Measurements from ENCODE around the gene TPRG1L.

Gene TPRG1L

DNA sequence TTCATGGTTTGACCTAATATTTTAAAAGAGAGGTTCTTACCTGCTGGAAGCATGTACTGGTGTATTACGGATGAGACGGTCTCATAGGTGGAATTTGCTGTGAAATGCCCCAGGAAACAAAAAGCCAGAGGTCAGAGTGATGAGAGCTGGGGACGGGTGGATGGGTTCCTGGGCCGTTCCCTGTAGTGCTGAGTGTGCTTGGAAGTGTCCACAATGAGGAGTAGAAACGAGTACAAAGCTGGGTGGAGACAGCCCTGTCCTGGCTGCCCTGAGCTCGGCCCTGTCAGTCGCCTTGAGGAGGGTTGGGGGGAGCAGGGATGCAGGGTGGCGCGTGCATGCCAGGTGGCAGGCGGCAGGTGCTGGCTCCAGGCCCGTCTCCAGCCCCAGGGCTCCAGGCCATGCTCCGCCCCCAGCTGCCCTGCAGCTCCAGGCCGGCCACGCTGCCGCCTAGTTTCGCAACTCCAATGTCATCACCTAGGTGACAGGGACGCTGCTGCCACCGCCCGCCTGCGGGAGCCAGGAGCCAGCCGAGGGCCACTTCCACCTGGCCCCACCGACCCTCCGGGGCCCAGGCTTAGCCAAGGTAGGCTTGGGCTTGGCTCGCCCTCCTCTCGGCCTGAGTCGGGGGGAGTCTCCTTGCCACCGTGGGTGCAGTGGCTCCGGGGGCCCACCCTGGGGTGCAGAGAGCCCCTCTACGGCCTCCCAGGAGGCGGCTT, 43.9 kb downstream of the TPRG1L start:
- peak; percentile 98 for DNase-seq

DNA sequence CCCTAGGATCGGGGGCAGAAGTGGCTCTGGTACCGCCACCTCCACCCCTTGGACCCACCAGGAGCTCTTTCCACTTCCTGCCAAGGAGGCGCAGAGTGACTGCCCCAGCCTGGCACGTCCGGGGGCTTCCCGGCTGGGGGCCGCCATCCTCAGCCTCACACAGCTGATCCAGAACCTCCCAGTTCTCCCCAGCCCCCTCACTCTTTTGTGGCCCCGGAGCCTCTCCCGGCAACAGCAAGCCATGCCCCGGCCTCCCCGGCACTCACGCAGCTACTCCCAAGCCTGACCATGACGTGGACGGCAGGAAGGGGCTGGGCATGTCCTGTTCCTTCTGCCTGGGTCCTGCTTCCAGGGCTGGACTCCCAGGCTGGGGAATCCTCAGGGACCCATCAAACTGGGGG, 44.6 kb downstream of the TPRG1L start:
- DNase-seq: no peak

DNA sequence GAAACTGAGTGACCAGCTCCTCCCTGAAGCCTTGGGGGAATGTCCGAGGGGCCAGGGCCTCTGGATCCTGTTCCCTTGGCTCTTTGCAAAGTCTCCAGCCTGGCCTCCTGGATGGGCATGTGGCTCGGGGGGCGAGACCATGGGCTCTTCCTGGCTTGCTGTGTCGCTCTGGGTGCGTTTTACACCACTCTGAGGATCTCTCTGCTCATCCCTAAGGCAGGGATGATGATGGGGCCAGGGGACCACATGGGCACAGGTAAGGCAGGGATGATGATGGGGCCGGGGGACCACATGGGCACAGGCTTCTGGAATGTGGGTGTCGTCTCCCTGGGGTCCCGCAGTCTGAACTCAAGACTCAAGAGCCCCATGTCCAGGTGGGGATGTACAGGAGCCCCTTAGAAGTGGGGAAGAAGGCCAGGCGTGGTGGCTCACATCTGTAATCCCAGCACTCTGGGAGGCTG, 45.2 kb downstream of the TPRG1L start:
- DNase-seq: no peak

DNA sequence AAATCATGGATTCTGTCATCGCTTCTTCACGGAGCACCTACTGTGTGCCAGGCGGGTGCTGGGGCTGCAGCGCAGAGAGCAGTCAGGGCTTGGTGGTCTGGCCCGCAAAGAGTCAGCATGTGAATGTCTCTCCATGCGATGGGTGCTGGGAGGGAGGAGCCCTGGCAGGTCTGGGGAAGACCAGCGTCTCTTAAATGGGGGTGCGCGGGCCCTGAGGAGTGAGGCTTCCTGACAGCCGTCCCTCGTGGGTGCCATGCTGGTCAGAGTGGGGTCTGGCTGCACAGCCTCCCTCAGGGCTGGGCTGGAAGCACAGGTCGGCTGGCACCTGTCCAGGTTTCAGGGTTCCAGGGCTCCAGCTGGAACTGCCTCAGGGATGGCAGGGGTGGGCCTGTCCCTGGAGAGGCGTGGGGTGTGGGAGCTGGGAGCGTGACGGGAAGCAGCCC, 46.0 kb downstream of the TPRG1L start:
- DNase-seq: no peak

GRCh38 chr1:3671371-3672180, 46.8 kb downstream of the TPRG1L start:
- no peak for DNase-seq

GRCh38 chr1:3672231-3672970, 47.6 kb downstream of the TPRG1L start:
- no peak for DNase-seq

DNA sequence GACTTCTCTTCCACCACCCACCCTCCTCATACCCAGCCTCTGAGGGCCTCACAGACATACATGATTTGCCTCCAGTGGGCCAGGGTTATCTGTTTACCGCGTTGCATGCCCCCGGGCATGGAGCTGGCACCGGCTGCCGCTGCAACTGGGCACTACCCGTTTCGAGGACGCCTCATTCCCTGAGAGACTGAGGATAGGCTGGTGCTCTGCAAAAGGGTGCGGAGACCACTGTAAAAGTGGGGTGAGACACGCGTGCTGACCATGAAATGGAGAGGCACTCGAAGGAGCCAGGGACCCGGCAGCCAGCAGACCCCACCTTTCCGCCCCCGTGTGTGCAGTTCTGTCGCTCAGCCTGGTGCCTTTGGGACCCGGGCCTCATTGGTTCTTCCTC, 48.2 kb downstream of the TPRG1L start:
- DNase-seq: no peak

DNA sequence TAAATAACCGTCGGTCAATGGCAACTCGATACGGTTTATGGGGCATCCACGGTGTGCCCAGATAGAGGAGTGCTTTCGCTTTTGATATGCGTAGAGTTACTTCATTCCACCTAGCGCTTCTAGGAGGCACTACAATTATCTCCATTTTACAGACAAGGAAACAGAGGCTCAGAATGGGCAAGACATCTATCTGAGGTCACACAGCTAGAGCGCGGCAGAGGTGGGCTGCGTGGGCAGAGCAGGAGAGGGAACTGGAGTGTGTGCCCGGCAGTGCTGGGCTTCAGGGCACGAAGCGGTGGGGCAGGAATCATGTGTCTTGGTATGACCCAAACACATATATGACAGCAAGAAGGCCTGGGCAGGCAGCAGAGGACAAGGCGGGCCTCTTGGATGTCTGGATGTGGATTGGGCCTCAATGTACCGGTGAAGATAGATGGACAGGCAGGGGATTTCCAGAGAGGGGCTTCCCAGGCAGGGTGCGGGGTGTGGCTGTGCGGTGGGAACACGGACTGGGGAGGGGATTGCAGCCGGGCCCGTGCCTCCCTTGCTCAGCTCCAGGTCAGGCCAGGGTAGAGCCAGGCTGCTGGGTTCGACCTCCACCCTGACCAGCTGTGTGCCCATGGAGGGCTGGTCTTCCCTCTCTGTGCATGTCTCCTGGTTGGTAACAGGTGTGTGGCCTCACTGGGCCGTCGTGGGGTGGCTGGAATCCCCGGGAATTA, 48.7 kb downstream of the TPRG1L start:
- peak; percentile 80 for DNase-seq

DNA sequence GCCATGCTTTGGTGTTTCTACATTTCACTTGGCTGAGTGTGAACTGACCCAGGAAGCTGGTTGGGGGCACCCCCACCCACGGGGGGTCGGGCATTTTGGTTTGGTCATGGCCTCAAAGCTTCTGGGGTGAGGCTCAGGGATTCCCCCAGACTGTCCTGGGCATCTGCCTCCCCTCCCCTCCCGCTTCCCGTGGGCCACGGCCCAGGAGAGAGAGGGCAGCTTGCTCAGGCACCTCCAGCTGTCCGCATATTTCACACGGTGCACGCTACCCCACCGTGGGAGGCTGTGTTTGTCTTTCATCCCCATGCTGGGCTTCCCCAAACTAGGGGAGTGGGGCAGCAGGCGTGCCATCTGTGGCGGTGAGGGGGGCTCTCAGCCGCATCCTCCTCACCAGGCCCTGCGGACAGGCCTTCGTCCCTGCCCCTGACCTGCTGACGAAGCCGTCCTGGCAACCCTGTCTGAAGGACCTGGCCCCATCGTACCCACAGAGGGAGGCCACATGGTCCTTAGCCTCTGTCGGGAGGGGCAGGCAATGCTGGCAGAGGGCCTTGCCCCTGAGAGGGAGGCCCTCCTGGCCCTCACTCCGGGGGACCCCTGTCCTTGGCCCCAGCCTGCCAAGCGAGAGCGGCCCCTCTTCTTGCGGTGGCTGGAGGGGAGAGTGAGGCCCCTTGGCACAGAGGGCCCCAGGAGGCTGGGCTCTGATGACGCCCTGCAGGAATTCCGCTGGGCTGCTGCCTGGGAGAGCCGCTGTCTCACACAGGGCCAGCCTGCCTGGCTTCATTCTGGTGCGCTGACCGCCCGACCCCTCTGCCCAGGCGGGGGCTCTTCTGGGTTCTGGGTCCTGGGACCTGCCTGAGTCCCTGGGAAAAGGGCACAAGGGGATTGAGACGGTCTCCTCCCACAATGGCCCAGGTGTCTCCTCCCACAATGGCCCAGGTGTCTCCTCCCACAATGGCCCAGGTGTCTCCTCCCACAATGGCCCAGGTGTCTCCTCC, 49.6 kb downstream of the TPRG1L start:
- no peak for DNase-seq

DNA sequence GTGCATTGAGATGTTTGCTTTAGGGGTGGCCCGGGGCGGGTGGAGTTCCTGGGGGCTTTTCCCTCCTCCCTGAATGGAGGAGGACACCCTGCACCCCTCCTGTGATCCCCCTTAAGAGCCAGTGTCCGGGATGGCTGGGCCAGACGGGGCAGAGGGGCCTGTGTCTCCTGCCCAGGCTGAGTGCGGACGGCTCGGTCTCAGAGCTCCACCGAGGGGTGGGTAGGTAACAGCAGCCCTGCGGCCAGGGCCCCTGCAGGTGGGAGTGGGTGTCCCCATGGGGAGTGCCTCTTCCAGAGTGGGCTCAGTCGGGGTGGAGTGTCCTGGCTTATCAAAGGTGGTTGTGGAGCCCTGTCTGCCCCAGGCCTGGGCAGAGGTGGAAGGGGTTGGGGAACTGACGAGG, 50.6 kb downstream of the TPRG1L start:
- DNase-seq: no peak

- DNase-seq: no peak
Observed at GRCh38 chr1:3676581-3677470, 52.0 kb downstream of the TPRG1L start.

DNA sequence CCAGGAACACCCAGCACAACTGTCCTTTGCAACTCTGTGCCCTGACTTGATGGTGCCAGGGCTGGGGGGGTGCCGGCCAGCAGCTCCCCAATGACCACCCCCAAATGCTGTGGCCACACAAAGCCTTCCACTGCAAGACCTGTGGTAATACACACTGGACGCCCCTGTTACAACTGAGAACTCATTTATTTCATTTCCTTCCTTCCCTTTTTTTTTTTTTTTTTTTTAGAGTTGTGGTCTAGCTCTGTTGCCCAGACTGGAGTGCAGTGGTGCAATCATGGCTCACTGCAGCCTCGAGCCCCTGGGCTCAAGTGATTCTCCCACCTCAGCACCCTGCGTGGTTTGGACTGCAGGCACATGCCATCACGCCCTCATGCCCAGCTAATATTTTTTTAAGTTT, 52.7 kb downstream of the TPRG1L start:
- DNase-seq: no peak

DNA sequence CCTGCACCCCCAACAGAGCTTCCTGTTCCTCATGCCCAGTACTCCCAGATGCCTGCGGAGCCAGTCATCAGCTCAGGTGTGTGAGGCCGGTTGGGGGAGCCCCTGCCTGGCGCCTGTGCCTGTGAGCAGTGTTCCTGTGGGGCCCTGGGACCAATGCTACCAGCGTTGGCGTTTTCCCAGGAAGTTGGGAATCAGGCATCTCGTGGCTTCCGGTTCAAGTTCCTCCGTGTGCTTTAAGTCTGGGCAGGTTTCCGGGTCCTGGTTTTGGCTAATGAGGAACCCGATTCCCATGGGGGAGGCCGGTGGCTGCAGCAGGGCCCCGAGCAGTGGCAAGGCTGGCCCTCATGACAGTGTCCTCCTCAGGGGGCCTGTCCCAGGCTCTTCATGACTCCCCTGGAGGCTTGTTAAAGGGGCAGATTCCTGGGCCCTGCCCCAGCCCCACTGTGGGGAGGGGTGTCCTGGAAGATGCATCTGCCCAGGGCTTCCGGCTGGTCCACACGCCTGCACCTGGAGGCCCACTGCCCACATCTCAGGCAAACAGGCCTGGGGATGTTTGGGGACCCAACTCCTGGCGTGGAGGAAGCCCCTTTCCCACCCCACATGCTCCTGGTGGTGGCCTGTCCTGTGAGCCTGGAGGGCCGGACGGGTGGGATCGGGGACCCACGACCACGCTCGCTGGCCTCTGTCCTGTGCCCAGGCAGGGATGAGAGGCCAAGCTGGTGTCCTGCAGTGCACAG, 53.7 kb downstream of the TPRG1L start:
- DNase-seq: no peak

DNA sequence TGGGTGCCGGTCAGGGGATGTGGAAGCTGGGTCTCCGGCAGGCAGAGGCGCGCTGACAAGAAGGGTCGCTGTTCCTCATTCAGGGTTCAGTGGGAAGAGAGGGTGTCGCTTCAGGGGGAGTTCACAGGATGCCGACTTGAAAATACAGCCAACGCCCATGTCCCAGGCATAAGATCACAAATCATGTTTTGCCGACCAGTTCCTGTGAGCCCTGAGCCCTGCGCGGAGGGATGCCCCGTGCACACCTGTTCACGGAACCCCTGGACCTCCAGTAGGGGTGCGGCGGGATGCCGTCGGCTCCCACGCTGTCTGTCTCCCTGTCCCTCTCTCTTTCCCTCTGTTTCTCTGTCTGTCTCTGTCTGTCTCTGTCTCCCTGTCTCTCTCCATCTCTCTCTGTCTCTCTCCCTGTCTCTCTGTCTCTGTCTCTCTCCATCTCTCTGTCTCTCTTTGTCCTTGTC, 54.3 kb downstream of the TPRG1L start:
- DNase-seq: no peak
